GM23338 (cell line): ENCODE results near the gene MCTP1. TPM values are rescaled to one million over a fixed set of nuclear protein-coding genes. Genes with fewer than 3 reads are reported as not detected.

Source experiments
- ATAC-seq: fragments of 200-7000 bp; cut with Tn5 transposase; 3 replicates; pipeline ENCODE4 v1.9.1; 2020
- DNase-seq: peaks from one replicate; pipeline ENCODE4 v3.0.0-alpha.2; 2015; ENCODE audit warnings: low spot score
- H2AFZ ChIP-seq: fragments of 200-600 bp; sonication (generic); 2 replicates; pipeline ENCODE4 v1.8.0; 2016; ENCODE audit warnings: antibody characterized with exemption, mild to moderate bottlenecking, moderate library complexity
- H3F3A ChIP-seq: fragments of 200-600 bp; sonication (generic); replicated peaks from 2 replicates; pipeline ENCODE4 v1.8.0; 2017; ENCODE audit warnings: antibody characterized with exemption, mixed run types, low read depth
- H3K27ac ChIP-seq: fragments of 200-600 bp; sonication (generic); 2 replicates; pipeline ENCODE4 v1.6.1; 2016; ENCODE audit warnings: low read depth
- H3K27me3 ChIP-seq: fragments of 200-600 bp; sonication (generic); 2 replicates; pipeline ENCODE4 v1.8.0; 2016; ENCODE audit warnings: mild to moderate bottlenecking, mixed run types, moderate library complexity; ENCODE audit not compliant: insufficient read depth
- H3K36me3 ChIP-seq: fragments of 200-600 bp; sonication (generic); 2 replicates; pipeline ENCODE4 v1.8.0; 2016; ENCODE audit warnings: mild to moderate bottlenecking; ENCODE audit not compliant: insufficient read depth
- H3K4me1 ChIP-seq: fragments of 200-600 bp; sonication (generic); 2 replicates; pipeline ENCODE4 v1.8.0; 2016; ENCODE audit warnings: mild to moderate bottlenecking, moderate library complexity; ENCODE audit not compliant: insufficient read depth
- H3K4me2 ChIP-seq: fragments of 200-600 bp; sonication (generic); 2 replicates; pipeline ENCODE4 v1.7.1; 2017; ENCODE audit warnings: mixed run types
- H3K4me3 ChIP-seq: fragments of 200-600 bp; sonication (generic); 2 replicates; pipeline ENCODE4 v1.6.1; 2016; ENCODE audit warnings: mixed run types
- H3K79me2 ChIP-seq: fragments of 200-600 bp; sonication (generic); replicated peaks from 2 replicates; pipeline ENCODE4 v1.8.0; 2017; ENCODE audit warnings: mild to moderate bottlenecking; ENCODE audit not compliant: insufficient read depth
- H3K9me2 ChIP-seq: fragments of 200-600 bp; sonication (generic); 2 replicates; pipeline ENCODE4 v1.8.0; 2017; ENCODE audit not compliant: insufficient read depth
- H4K20me1 ChIP-seq: fragments of 200-600 bp; sonication (generic); replicated peaks from 2 replicates; pipeline ENCODE4 v1.8.0; 2017; ENCODE audit warnings: mild to moderate bottlenecking; ENCODE audit not compliant: insufficient read depth
- H3K27ac Mint-ChIP-seq: 2 replicates; pipeline ENCODE4 v1.8.0; 2020; ENCODE audit warnings: inconsistent platforms, mild to moderate bottlenecking, moderate library complexity, mixed read lengths
- H3K27me3 Mint-ChIP-seq: 3 replicates; pipeline ENCODE4 v1.8.0; 2022; ENCODE audit warnings: low read depth, mild to moderate bottlenecking, moderate library complexity, mixed read lengths, inconsistent platforms; ENCODE audit not compliant: insufficient read depth, poor library complexity
- H3K36me3 Mint-ChIP-seq: 3 replicates; pipeline ENCODE4 v1.8.0; 2021; ENCODE audit warnings: low read depth, mild to moderate bottlenecking, inconsistent platforms, moderate library complexity, mixed read lengths
- H3K4me1 Mint-ChIP-seq: 3 replicates; pipeline ENCODE4 v1.8.0; 2020; ENCODE audit warnings: mild to moderate bottlenecking, inconsistent platforms, mixed read lengths
- H3K4me3 Mint-ChIP-seq: 3 replicates; pipeline ENCODE4 v1.8.0; 2021; ENCODE audit warnings: moderate library complexity, mild to moderate bottlenecking, inconsistent platforms, mixed read lengths
- H3K9me3 Mint-ChIP-seq: 3 replicates; pipeline ENCODE4 v1.8.0; 2020; ENCODE audit warnings: moderate library complexity, mild to moderate bottlenecking, inconsistent platforms, mixed read lengths
- CREB1 ChIP-seq: fragments of 250-450 bp; sonication (Bioruptor Pico); IDR thresholded peaks from 2 replicates; pipeline ENCODE4 v1.5.0; 2020; ENCODE audit warnings: low read depth, mild to moderate bottlenecking, moderate library complexity
- CTCF ChIP-seq, 2 experiments: fragments of 200-600 bp in 1 of 2; sonication (generic) in 1 of 2; conservative IDR thresholded peaks; 2 replicates each; pipeline versions ENCODE4 v1.5.1 to v1.6.1; 2016 to 2017; ENCODE audit warnings: antibody characterized with exemption in 2 of 2, low read depth in 2 of 2, mild to moderate bottlenecking in 2 of 2, moderate library complexity in 1 of 2
- JUNB ChIP-seq: IDR thresholded peaks from one replicate; pipeline ENCODE4 v1.6.1; 2016; ENCODE audit warnings: antibody characterized with exemption; ENCODE audit not compliant: unreplicated experiment
- POLR2AphosphoS5 ChIP-seq: IDR thresholded peaks from 2 replicates; pipeline ENCODE4 v1.6.1; 2016; ENCODE audit warnings: antibody characterized with exemption, low read depth
- REST ChIP-seq: IDR thresholded peaks from one replicate; pipeline ENCODE4 v1.6.1; 2018; ENCODE audit warnings: antibody characterized with exemption; ENCODE audit not compliant: unreplicated experiment
- ZNF114 ChIP-seq: fragments of 250-450 bp; sonication (Bioruptor Pico); IDR thresholded peaks from 2 replicates; pipeline ENCODE4 v1.5.0; 2020; ENCODE audit warnings: mild to moderate bottlenecking, moderate library complexity
- ZNF331 ChIP-seq: fragments of 250-450 bp; sonication (Bioruptor Pico); IDR thresholded peaks from 2 replicates; pipeline ENCODE4 v1.5.0; 2020; ENCODE audit warnings: low read depth, mild to moderate bottlenecking, moderate library complexity
- polyA plus RNA-seq: library from polyadenylated mRNA; unstranded; fragments of >200 nt; fragmentation: Nextera tagmentation; extraction: Ambion mirVana; gene quantifications from 2 replicates; pipeline ENCODE4 v1.2.1, GENCODE V29; 2016
- total RNA-seq: library from RNA; depleted of rRNA; stranded (reverse); fragments of >200 nt; shearing (Covaris generic); gene quantifications from 2 replicates; pipeline ENCODE4 v1.2.3, GENCODE V29; 2014

MCTP1 gene
- total and polyA plus RNA-seq, 2 experiments from 2014 or later: 3.7 to 4.2 TPM

- no peaks in the 10 kb centered on the region for H3K79me2 ChIP-seq
- H2AFZ ChIP-seq: no peak overlapping the region
- no peaks in the 10 kb centered on the region for H3K27me3 ChIP-seq
- Mint-ChIP-seq H3K4me3 (no peak overlapping the region), H3K4me1 (peaks cover 12% of the 10 kb centered on the region), H3K27ac (no peak overlapping the region), H3K9me3 (no peaks in the 10 kb centered on the region), H3K36me3 (no peaks in the 10 kb centered on the region), H3K27me3 (peaks cover 11% of the 10 kb centered on the region)
- no peaks in the 10 kb centered on the region for H4K20me1 ChIP-seq
- no peak overlapping the region for H3K4me2 ChIP-seq
- TF ChIP-seq POLR2AphosphoS5 (no peak), CTCF (conservative IDR thresholded peaks at IDR 0.05; ENCODE audit: low read depth in 2 of 2) (no peak), ZNF331 (CRISPR knock-in tag) (no peak), CREB1 (CRISPR knock-in tag) (no peak), ZNF114 (no peak)
- H3F3A ChIP-seq: no peaks in the 10 kb centered on the region
- H3K4me3 ChIP-seq: no peak overlapping the region
- ATAC-seq: no peak
- no peaks in the 10 kb centered on the region; the same call in 1 of the 2 replicates for H3K9me2 ChIP-seq
- no peaks in the 10 kb centered on the region for H3K36me3 ChIP-seq
- no peak for DNase-seq
- H3K27ac ChIP-seq: no peak overlapping the region
- peaks cover 13% of the 10 kb centered on the region for H3K4me1 ChIP-seq
Observed at GRCh38 chr5:94742852-94743251, 542.0 kb downstream of the MCTP1 start.

- Mint-ChIP-seq H3K9me3 (no peaks in the 10 kb centered on the region; the same call in 2 of the 3 replicates), H3K27ac (peak overlapping the region; percentile 26), H3K4me1 (peaks cover 12% of the 10 kb centered on the region), H3K27me3 (peaks cover 11% of the 10 kb centered on the region), H3K36me3 (no peaks in the 10 kb centered on the region), H3K4me3 (no peak overlapping the region)
- H3K27me3 ChIP-seq: no peaks in the 10 kb centered on the region
- DNase-seq: no peak
- no peaks in the 10 kb centered on the region for H3K79me2 ChIP-seq
- H3K27ac ChIP-seq: no peak overlapping the region
- no peaks in the 10 kb centered on the region; the same call in 1 of the 2 replicates for H3K9me2 ChIP-seq
- no peak overlapping the region for H2AFZ ChIP-seq
- H3K4me1 ChIP-seq: peaks cover 13% of the 10 kb centered on the region
- H3K4me3 ChIP-seq: no peak overlapping the region; the same call in 1 of the 2 replicates
- no peaks in the 10 kb centered on the region for H4K20me1 ChIP-seq
- peak overlapping the region; percentile 52 for H3K4me2 ChIP-seq
- H3F3A ChIP-seq: no peaks in the 10 kb centered on the region
- H3K36me3 ChIP-seq: no peaks in the 10 kb centered on the region
- no peak for ATAC-seq
- no peak for TF ChIP-seq JUNB
- no peak for TF ChIP-seq POLR2AphosphoS5
- no peak for TF ChIP-seq ZNF114
- TF ChIP-seq CTCF (conservative IDR thresholded peaks at IDR 0.05; ENCODE audit: low read depth in 2 of 2): no peak
- TF ChIP-seq REST: no peak
Observed at GRCh38 chr5:94740286-94740685, 544.6 kb downstream of the MCTP1 start.
